H9 (cell line): ENCODE measurements around the gene ARFGAP1. TPM values are rescaled to one million over a fixed set of nuclear protein-coding genes. Genes with fewer than 3 reads are reported as not detected.

ENCODE experiments used
- DNase-seq: peaks from one replicate; pipeline ENCODE4 v3.0.0-alpha.2; 2017
- H2AFZ ChIP-seq: one replicate; pipeline ENCODE4 v1.6.1; 2013; ENCODE audit warnings: mild to moderate bottlenecking, low read length, control low read depth, moderate library complexity
- H2AK5ac ChIP-seq: 2 replicates; pipeline ENCODE4 v1.6.1; 2013; ENCODE audit warnings: low read length, control low read depth, mixed read lengths; ENCODE audit not compliant: insufficient read length
- H2BK120ac ChIP-seq: one replicate; pipeline ENCODE4 v1.6.1; 2013; ENCODE audit warnings: low read depth, mild to moderate bottlenecking, low read length, control low read depth, inconsistent platforms; ENCODE audit not compliant: poor library complexity, severe bottlenecking
- H2BK12ac ChIP-seq: 2 replicates; pipeline ENCODE4 v1.6.1; 2013; ENCODE audit warnings: low read length, control low read depth, mixed read lengths, low read depth; ENCODE audit not compliant: insufficient read length
- H2BK15ac ChIP-seq: 2 replicates; pipeline ENCODE4 v1.6.1; 2013; ENCODE audit warnings: low read depth, low read length, control low read depth
- H2BK20ac ChIP-seq: one replicate; pipeline ENCODE4 v1.6.1; 2013; ENCODE audit warnings: low read depth, mild to moderate bottlenecking, low read length, control low read depth, inconsistent platforms; ENCODE audit not compliant: poor library complexity, severe bottlenecking
- H2BK5ac ChIP-seq: 2 replicates; pipeline ENCODE4 v1.6.1; 2013; ENCODE audit warnings: low read length, control low read depth, mixed read lengths; ENCODE audit not compliant: insufficient read length
- H3K14ac ChIP-seq: 2 replicates; pipeline ENCODE4 v1.6.1; 2013; ENCODE audit warnings: low read length, control low read depth; ENCODE audit not compliant: insufficient read depth
- H3K18ac ChIP-seq: 2 replicates; pipeline ENCODE4 v1.6.1; 2013; ENCODE audit warnings: low read depth, mild to moderate bottlenecking, mixed read lengths, low read length, control low read depth; ENCODE audit not compliant: insufficient read length
- H3K23ac ChIP-seq: 2 replicates; pipeline ENCODE4 v1.6.1; 2013; ENCODE audit warnings: low read length, control low read depth, mixed read lengths, low read depth; ENCODE audit not compliant: insufficient read length
- H3K23me2 ChIP-seq: 2 replicates; pipeline ENCODE4 v1.6.1; 2013; ENCODE audit warnings: low read depth, mild to moderate bottlenecking, mixed read lengths, low read length, control low read depth; ENCODE audit not compliant: insufficient read length, poor library complexity, severe bottlenecking
- H3K27ac ChIP-seq: 2 replicates; pipeline ENCODE4 v1.5.1; 2013; ENCODE audit warnings: low read length, control low read depth, mixed read lengths, low read depth; ENCODE audit not compliant: insufficient read length
- H3K27me3 ChIP-seq: 2 replicates; pipeline ENCODE4 v1.6.1; 2013; ENCODE audit warnings: low read length, control low read depth, inconsistent platforms; ENCODE audit not compliant: insufficient read depth
- H3K4ac ChIP-seq: 2 replicates; pipeline ENCODE4 v1.6.1; 2013; ENCODE audit warnings: low read depth, mild to moderate bottlenecking, control low read depth, inconsistent platforms, low read length, moderate library complexity
- H3K4me1 ChIP-seq: 2 replicates; pipeline ENCODE4 v1.6.1; 2013; ENCODE audit warnings: low read length, control low read depth, inconsistent platforms; ENCODE audit not compliant: insufficient read depth
- H3K4me2 ChIP-seq: 2 replicates; pipeline ENCODE4 v1.6.1; 2013; ENCODE audit warnings: low read length, control low read depth, mixed read lengths; ENCODE audit not compliant: insufficient read length, insufficient read depth
- H3K56ac ChIP-seq: 2 replicates; pipeline ENCODE4 v1.6.1; 2013; ENCODE audit warnings: low read depth, mild to moderate bottlenecking, mixed read lengths, low read length, control low read depth; ENCODE audit not compliant: insufficient read length
- H3K79me1 ChIP-seq: 2 replicates; pipeline ENCODE4 v1.6.1; 2013; ENCODE audit warnings: low read depth, mild to moderate bottlenecking, moderate library complexity, low read length, control low read depth, inconsistent platforms; ENCODE audit not compliant: insufficient read depth, poor library complexity, severe bottlenecking
- H3K79me2 ChIP-seq: 2 replicates; pipeline ENCODE4 v1.6.1; 2013; ENCODE audit warnings: low read length, control low read depth, inconsistent platforms; ENCODE audit not compliant: insufficient read depth
- H3K9ac ChIP-seq: 2 replicates; pipeline ENCODE4 v1.6.1; 2013; ENCODE audit warnings: low read length, control low read depth, mixed read lengths; ENCODE audit not compliant: insufficient read length; ENCODE audit errors: extremely low read depth
- H3K9me3 ChIP-seq: one replicate; pipeline ENCODE4 v1.6.1; 2013; ENCODE audit warnings: low read depth, low read length, inconsistent platforms; ENCODE audit not compliant: control insufficient read depth
- H3T11ph ChIP-seq: one replicate; pipeline ENCODE4 v1.6.1; 2013; ENCODE audit warnings: mild to moderate bottlenecking, low read length, control low read depth, inconsistent platforms
- H4K20me1 ChIP-seq: one replicate; pipeline ENCODE4 v1.6.1; 2013; ENCODE audit not compliant: control insufficient read depth, insufficient read length, insufficient read depth
- H4K5ac ChIP-seq: 2 replicates; pipeline ENCODE4 v1.6.1; 2013; ENCODE audit warnings: low read depth, mild to moderate bottlenecking, mixed read lengths, low read length, control low read depth; ENCODE audit not compliant: insufficient read length
- H4K8ac ChIP-seq: replicated peaks from 2 replicates; pipeline ENCODE4 v1.6.1; 2013; ENCODE audit warnings: low read length, control low read depth, mixed read lengths, low read depth; ENCODE audit not compliant: insufficient read length
- H4K91ac ChIP-seq: 2 replicates; pipeline ENCODE4 v1.6.1; 2013; ENCODE audit warnings: low read depth, mild to moderate bottlenecking, moderate library complexity, mixed read lengths, low read length, control low read depth; ENCODE audit not compliant: insufficient read length
- H3K27ac Mint-ChIP-seq, 3 experiments: 2 replicates in 2 of 3; 3 replicates in 1 of 3; pipeline ENCODE4 v1.8.0; 2020 to 2021; ENCODE audit warnings: mixed read lengths in 3 of 3, mild to moderate bottlenecking in 1 of 3, moderate library complexity in 1 of 3
- H3K27me3 Mint-ChIP-seq: 2 replicates; pipeline ENCODE4 v1.8.0; 2021; ENCODE audit warnings: low read depth, mild to moderate bottlenecking, moderate library complexity, mixed read lengths
- H3K36me3 Mint-ChIP-seq, 3 experiments: 2 replicates in 2 of 3; 3 replicates in 1 of 3; pipeline ENCODE4 v1.8.0; 2020 to 2021; ENCODE audit warnings: low read depth in 3 of 3, mixed read lengths in 3 of 3; ENCODE audit not compliant: insufficient read depth in 1 of 3
- H3K4me1 Mint-ChIP-seq, 2 experiments: 2 replicates each; pipeline ENCODE4 v1.8.0; 2020; ENCODE audit warnings: mixed read lengths in 2 of 2
- H3K4me3 Mint-ChIP-seq, 2 experiments: 2 replicates in 1 of 2; 3 replicates in 1 of 2; pipeline ENCODE4 v1.8.0; 2020 to 2021; ENCODE audit warnings: mild to moderate bottlenecking in 2 of 2, mixed read lengths in 2 of 2, moderate library complexity in 1 of 2
- H3K9me3 Mint-ChIP-seq, 2 experiments: 2 replicates in 1 of 2; 3 replicates in 1 of 2; pipeline ENCODE4 v1.8.0; 2020; ENCODE audit warnings: mild to moderate bottlenecking in 2 of 2, mixed read lengths in 2 of 2, moderate library complexity in 1 of 2
- CTCF ChIP-seq: fragments of 200-600 bp; sonication (generic); conservative IDR thresholded peaks from 3 replicates; pipeline ENCODE4 v1.8.0; 2021; ENCODE audit warnings: antibody characterized with exemption, mild to moderate bottlenecking
- WGBS: extraction: QIAGEN DNeasy Blood & Tissue Kit; methylation state at CpG from one replicate; pipeline ENCODE4 v1.1.7; 2013; ENCODE audit warnings: missing lambda C conversion rate, low lambda C conversion rate, mixed read lengths; ENCODE audit not compliant: insufficient read length; ENCODE audit errors: extremely low coverage; 5-methylcytosine and 5-hydroxymethylcytosine counted together
- total RNA-seq: library from RNA; stranded (reverse); gene quantifications from 2 replicates; pipeline ENCODE4 v1.2.1, GENCODE V29; 2021

Gene ARFGAP1
- total RNA-seq, 1 experiment from 2014 or later = 114 TPM

GRCh38 chr20:63258781-63259180 lies 13.8 kb upstream of the ARFGAP1 start:
- no peak overlapping the region for H2BK12ac ChIP-seq
- TF ChIP-seq CTCF = no peak
- H3K79me2 ChIP-seq = no peaks in the 10 kb centered on the region
- no peaks in the 10 kb centered on the region for H3K79me1 ChIP-seq
- Mint-ChIP-seq H3K27me3 (peaks cover 34% of the 10 kb centered on the region), H3K9me3 (no peaks in the 10 kb centered on the region; a peak in 1 of 5 replicates), H3K27ac (no peak overlapping the region), H3K4me1 (peaks cover 20 to 32% of the 10 kb centered on the region in 2 experiments), H3K36me3 (no peaks in the 10 kb centered on the region), H3K4me3 (no peak overlapping the region)
- no peak overlapping the region for H3K23ac ChIP-seq
- H2BK15ac ChIP-seq = no peak overlapping the region
- no peak overlapping the region for H4K8ac ChIP-seq
- no peak overlapping the region for H3K4ac ChIP-seq
- no CpG with 5 or more reads among the region's 8 CpGs for WGBS
- H3K14ac ChIP-seq = peak overlapping the region; percentile 17; the same call in 1 of the 2 replicates
- H3K18ac ChIP-seq = no peak overlapping the region
- no peak overlapping the region for H2AK5ac ChIP-seq
- H3K9ac ChIP-seq = no peak overlapping the region
- H3K27me3 ChIP-seq = no peaks in the 10 kb centered on the region; the same call in 1 of the 2 replicates
- H2AFZ ChIP-seq = no peak overlapping the region
- no peak overlapping the region for H3K4me2 ChIP-seq
- H3K23me2 ChIP-seq = peaks cover 7% of the 10 kb centered on the region
- H4K5ac ChIP-seq = no peak overlapping the region
- H3K56ac ChIP-seq = no peak overlapping the region
- H3K4me1 ChIP-seq = no peaks in the 10 kb centered on the region; the same call in 1 of the 2 replicates
- H2BK5ac ChIP-seq = no peak overlapping the region
- H2BK20ac ChIP-seq = no peak overlapping the region
- H4K91ac ChIP-seq = no peak overlapping the region
- no peaks in the 10 kb centered on the region for H3K9me3 ChIP-seq
- no peak for DNase-seq
- no peak overlapping the region for H3T11ph ChIP-seq
- H4K20me1 ChIP-seq = no peaks in the 10 kb centered on the region
- H2BK120ac ChIP-seq = no peak overlapping the region
- H3K27ac ChIP-seq = no peak overlapping the region
